NOMO-1 treated with DMSO at 0.1 percent for 48 hours (cell line): ENCODE results near the gene IGSF8.

Experiments used
- DNase-seq: peaks from one replicate; lab custom pipeline; 2025; ENCODE audit not compliant: unreplicated experiment; lab: John Stamatoyannopoulos, UW

The IGSF8 gene

DNA sequence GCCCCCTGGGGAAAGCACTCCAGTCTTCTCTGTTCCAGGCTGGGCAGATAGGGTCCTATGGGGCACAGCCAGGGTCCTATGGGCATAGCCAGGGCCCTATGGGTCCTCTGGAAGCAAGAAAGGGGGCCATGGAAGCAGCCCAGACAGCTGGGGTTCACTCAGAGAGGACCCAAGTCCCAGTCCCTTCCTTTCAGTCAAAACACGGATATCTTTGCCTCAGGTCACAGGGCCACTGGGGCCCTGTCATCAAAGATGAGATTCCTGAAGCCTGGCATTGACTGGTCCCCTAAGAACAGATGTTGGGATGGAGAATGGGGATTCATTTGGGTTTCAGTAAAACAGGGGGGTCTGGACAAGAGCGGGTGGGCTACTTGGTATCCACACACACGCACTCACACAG lies 8.5 kb downstream of the IGSF8 start:
- DNase-seq = no peak

DNA sequence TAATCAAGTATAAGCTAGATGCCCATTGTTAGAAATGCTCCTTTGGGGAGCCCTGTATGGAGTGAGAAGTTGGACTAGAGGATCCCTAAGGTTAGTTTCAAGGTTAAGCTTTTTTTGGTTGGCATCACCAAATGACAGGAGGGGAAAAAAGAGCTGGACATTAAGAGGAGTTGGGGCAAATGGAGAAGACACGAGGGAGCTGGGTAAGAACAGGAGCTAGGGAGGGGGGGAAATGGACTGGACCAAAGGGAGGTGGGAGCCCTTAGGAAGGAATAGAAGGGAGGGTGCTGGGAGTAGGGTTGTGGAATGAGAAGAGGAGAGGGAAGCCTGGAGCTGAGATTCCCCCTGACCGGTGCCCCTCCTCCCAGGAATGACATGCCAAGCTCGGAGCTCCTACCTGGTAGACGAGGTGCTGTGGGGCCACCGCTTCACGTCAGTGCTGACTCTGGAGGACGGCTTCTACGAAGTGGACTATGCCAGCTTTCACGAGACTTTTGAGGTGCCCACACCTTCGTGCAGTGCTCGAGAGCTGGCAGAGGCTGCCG lies 11.2 kb downstream of the IGSF8 start:
- DNase-seq = no peak

DNA sequence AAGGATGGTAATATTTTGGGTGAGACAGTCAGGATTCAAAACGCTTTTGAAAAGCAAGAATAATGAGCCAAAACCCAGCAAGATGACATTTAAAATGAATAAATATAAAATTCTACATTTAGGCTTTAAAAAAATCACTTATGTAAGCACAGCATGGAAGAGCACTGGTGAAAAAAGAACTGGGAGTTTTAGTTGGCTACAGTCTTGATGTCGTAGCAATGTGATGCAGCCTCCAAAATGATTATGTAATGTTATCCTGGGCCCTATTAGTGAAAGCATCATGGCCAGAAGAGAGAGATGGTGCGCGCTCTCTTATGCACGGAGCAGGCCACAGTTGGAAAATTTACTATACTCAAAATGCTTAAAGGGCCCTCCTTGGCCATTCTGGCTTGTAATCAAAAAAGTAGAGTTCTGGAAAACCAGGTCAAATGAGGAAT lies 11.9 kb downstream of the IGSF8 start:
- no peak for DNase-seq

GRCh38 chr1:160085686-160086455 lies 12.5 kb downstream of the IGSF8 start:
- peak; percentile 64 for DNase-seq

GRCh38 chr1:160084771-160085321 lies 13.6 kb downstream of the IGSF8 start:
- no peak for DNase-seq

- peak; percentile 17 for DNase-seq
These were observed 14.2 kb downstream of the IGSF8 start for GRCh38 chr1:160083968-160084770.

DNA sequence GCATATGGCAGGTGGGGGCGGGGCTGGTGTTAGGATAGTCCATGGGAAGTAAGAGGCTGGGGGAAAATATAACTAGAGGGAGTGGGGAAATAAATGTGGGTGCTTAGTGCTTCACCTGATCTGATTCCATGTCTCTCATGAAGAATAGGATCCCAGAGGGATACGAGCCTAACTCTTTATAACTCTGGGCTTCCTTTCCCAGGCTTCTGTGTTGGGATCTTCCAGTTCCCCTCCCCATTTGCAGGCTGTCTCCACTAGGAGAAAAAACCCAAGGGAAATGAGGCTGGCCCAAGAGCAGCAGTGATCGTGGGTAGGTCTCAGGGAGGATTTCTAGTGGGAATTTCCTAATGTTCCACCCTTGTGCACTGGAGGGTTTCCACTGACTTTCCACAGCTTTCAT lies 15.5 kb downstream of the IGSF8 start:
- no peak for DNase-seq

GRCh38 chr1:160082487-160082886 lies 15.9 kb downstream of the IGSF8 start:
- DNase-seq = no peak

DNA sequence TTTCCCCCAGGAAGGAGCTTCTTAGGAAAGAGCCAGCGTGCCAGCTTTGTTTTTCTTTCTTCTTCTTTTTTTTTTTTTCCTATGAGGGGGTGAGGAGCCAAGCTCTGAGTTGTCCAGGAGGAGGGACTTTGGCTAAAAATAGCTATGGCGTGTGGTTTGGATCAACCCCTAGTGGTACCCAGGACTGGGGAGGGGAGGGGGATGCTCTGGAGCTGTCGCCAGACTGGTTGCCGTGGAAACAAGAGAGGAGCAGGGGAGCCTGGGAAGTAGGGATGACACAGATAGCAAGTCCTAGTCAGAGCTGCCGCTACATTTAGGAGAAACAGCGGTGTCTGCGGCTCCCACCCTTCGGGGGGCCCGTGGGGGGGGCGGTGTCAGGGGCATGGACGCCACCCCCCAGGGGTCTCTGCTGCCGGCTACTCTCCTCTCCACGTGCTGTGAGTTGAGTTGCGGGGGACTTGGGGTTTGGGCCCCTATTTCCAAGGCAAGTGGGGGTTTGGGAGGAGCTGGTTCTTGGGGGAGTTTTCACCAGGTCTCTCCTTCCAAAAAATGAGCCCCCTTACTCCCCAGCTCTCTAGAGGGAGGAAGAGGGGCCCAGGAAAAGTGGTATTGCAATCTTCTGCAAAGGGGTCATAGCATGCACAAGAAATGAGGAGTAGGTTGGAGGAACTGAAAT lies 17.0 kb downstream of the IGSF8 start, which contains the start of gene KCNJ9:
KCNJ9 (plus strand) TSS at position 278 of the 676 bp plus-strand sequence. CDS start 2,493 bp downstream, outside the sequence.
- no peak for DNase-seq

GRCh38 chr1:160080381-160081100 lies 17.9 kb downstream of the IGSF8 start:
- no peak for DNase-seq

DNA sequence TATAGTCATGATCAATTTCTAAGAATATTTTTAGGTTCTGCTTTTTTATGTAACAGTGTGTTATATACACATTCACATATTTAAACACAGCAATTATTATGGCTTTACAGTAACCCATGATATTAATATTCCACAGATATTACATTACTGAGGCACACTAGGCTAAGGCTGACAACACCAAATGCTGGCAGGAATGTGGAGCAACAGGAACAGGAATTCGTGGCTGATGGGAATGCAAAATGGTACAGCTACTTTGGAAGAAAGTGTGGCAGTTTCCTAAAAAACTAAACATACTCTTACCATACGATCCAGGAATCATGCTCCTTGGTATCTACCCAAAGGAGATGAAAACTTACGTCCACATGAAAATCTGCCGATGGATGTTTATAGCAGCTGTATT lies 19.0 kb downstream of the IGSF8 start:
- no peak for DNase-seq

DNA sequence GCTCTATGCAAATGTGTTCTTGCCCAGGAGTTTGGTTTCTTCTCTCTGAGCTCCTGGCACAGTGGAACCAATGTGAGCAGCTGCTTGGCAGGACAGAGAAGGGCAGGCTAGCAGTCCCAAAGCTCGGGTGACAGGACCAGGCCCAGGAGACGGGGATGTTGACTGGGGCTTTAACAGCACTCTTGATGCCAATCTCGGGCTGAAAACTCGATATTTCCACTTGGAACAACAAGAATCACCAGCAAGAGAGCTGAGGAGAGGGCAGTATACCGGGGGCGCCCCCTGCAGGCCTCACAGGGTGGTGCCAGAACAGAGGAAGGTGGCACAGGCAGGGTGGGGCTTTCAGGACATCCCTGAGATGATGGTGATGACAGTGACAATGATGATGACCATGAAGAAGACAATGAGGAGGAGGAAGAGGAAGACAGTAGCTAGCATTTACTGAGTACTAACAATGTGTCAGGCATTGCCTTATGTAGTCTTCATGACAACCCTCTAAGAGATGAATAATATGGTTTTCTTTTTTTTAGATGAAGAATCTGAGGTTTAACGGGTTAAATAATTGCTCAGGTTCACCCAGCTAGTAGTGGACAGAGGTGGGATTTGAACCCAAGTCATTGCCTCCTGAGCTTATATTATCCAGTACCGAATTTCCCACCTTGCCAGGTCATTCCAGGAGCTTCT lies 19.8 kb downstream of the IGSF8 start:
- DNase-seq = peak; percentile 42

GRCh38 chr1:160077486-160077885 lies 20.9 kb downstream of the IGSF8 start:
- DNase-seq = no peak

GRCh38 chr1:160076295-160076694 lies 22.1 kb downstream of the IGSF8 start:
- DNase-seq = no peak

DNA sequence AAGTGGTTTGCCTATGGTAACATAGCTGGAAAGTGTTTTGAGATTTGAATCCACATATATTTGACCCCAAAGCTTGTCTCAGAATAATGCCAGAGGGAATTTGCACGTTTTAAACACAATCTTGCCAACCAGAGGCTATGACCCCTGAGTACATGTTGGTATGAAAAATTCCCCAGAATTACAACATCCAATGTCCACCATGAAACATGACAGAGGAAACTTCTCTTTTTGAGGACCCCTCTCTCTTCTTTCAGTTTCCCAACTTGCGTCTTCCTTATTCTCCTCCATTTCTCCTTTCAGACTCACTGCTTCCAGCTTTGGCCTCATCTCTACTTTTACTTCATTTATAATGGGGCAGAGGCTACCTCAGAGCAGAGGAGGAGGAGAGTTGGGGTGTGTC lies 22.6 kb downstream of the IGSF8 start:
- no peak for DNase-seq

- DNase-seq = no peak
These were observed 23.6 kb downstream of the IGSF8 start for GRCh38 chr1:160074865-160075264.

GRCh38 chr1:160071289-160071688 lies 27.1 kb downstream of the IGSF8 start:
- no peak for DNase-seq

DNA sequence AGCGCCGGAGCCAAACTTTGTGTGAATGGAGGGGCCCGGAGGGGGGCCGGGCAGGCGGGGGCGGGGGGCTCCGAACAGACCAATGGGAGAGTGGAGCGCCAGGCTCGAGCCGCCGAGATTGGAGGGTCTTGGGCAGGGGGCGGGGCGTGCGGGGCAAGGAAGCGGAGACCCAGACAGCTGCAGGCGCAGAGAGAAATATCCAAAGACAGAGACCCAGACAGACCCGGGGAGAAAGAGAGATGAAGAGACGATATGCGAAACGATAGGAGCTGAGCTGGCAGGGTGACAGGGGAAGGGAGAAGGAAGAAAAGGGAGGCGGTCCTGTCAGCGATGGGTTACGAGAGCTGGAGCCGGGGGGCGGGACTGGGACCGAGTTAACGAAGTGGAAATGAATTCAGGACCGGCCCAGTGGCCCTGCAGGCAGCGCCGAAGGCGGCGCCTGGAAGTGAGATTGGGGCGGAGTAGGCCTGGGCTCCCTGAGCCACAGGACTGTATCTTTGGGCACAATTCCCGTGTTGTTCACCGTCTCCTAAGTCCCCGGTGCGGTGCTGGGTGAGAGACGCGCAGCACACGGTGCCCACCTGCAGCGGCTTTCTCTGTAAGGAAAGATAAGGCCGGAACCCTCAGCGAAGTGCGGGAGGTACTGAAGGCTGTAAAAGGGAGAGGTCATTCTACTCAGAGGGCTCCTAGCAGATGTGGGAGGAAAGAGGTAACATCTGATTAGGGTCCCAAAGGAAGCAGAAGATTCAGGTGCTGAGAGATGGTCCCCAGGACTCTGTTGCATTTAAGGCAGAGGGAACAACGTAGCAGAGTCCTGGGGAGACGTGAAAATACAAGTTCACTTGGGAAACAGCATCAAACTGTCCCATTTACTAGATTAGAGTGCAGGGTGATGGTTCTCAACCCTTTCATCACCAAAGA lies 27.9 kb downstream of the IGSF8 start:
- peak; percentile 79 for DNase-seq
